Vagina (tissue), 2 donors: ENCODE data around the gene LRMDA. TPM values are rescaled to one million over a fixed set of nuclear protein-coding genes. Genes with fewer than 3 reads are reported as not detected.

ENCODE experiments used
- DNase-seq, 2 donors: peaks; one replicate each; pipeline ENCODE4 v3.0.0-alpha.2; 2017; ENCODE audit errors: extremely low spot score in 2 of 2
- H3K27ac ChIP-seq: fragments of 200-600 bp; sonication (generic); one replicate; pipeline ENCODE4 v1.5.1; 2019
- H3K27me3 ChIP-seq: fragments of 200-600 bp; sonication (generic); one replicate; pipeline ENCODE4 v1.5.1; 2019
- H3K36me3 ChIP-seq, 2 donors: fragments of 200-600 bp; sonication (generic); one replicate each; pipeline ENCODE4 v1.5.1; 2017 to 2019
- H3K4me1 ChIP-seq: fragments of 200-600 bp; sonication (generic); one replicate; pipeline ENCODE4 v1.5.1; 2019
- H3K4me3 ChIP-seq, 2 donors: fragments of 200-600 bp; sonication (generic); 1 replicate in 1 of 2; 2 replicates in 1 of 2; pipeline ENCODE4 v1.5.1; 2016 to 2019
- H3K9me3 ChIP-seq: fragments of 200-600 bp; sonication (generic); one replicate; pipeline ENCODE4 v1.5.1; 2019
- POLR2A ChIP-seq, 2 donors: fragments of 450-650 bp; IDR thresholded peaks; one replicate each; pipeline ENCODE4 v1.6.1; 2017; ENCODE audit warnings: antibody characterized with exemption in 2 of 2, mild to moderate bottlenecking in 2 of 2, moderate library complexity in 2 of 2
- POLR2AphosphoS5 ChIP-seq, 2 donors: sonication (generic); formaldehyde crosslinking; IDR thresholded peaks; one replicate each; pipeline ENCODE4 v1.9.0; 2017; ENCODE audit warnings: antibody characterized with exemption in 2 of 2, mild to moderate bottlenecking in 2 of 2, low read depth in 1 of 2; ENCODE audit not compliant: insufficient read depth in 1 of 2
- intact Hi-C: fragments of 100-400 bp; cut with DNase I; formaldehyde crosslinking; loops from one replicate; pipeline ENCODE4 v1.15.1; 2023
- total RNA-seq: library from RNA; depleted of rRNA; stranded (reverse); fragments of >200 nt; gene quantifications from one replicate; pipeline ENCODE4 v1.2.3, GENCODE V29; 2016
- TF ChIP-seq, protein P1 (sequence below), 3 experiments: fragments of 450-650 bp in 2 of 3; fragments of 200-600 bp in 1 of 3; sonication (generic) in 1 of 3; IDR thresholded peaks; one replicate each; pipeline ENCODE4 v1.5.1; 2017 to 2019; ENCODE audit warnings: antibody characterized with exemption in 3 of 3, mild to moderate bottlenecking in 2 of 3, moderate library complexity in 2 of 3

The LRMDA gene
- total RNA-seq, 1 donor from 2014 or later, result 22.6 TPM

DNA sequence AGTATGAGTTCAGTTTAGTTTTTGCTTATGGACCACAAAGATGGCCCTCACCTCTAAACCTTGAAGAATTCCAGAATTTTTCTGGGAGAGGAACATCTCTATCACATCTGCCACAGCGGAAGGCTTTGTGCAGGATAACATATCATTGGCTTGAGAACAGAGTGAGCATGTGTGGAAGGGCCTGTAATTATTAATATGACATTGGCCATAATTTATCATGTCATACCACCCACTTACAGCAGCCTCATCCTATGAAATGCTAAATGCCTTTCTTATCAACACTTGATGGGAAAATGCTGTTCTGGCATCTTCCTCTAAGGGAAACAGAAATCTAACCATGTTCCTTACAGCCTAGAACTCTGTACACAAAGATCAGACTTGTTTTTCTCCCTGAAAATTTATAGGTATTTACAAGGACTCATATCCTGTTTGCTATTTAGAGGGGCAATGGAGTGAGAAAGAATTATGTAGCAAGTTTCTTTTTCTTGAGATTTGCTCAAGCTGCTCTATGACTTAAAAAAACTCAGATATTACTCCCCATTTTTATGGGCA lies 817.3 kb downstream of the LRMDA start:
- H3K4me1 ChIP-seq, result no peaks in the 10 kb centered on the region
- intact Hi-C loops, result no loop called here
- H3K27ac ChIP-seq, result no peak overlapping the region
- DNase-seq, result no peak
- no peaks in the 10 kb centered on the region for H3K36me3 ChIP-seq
- no peaks in the 10 kb centered on the region for H3K9me3 ChIP-seq
- TF ChIP-seq POLR2AphosphoS5 (IDR thresholded peaks at IDR 0.05; ENCODE audit: insufficient read depth in 1 of 2, low read depth in 1 of 2) (peak in 1 of 2 donors; percentile 10), POLR2A (IDR thresholded peaks at IDR 0.05) (no peak)
- TF ChIP-seq, protein P1, sequence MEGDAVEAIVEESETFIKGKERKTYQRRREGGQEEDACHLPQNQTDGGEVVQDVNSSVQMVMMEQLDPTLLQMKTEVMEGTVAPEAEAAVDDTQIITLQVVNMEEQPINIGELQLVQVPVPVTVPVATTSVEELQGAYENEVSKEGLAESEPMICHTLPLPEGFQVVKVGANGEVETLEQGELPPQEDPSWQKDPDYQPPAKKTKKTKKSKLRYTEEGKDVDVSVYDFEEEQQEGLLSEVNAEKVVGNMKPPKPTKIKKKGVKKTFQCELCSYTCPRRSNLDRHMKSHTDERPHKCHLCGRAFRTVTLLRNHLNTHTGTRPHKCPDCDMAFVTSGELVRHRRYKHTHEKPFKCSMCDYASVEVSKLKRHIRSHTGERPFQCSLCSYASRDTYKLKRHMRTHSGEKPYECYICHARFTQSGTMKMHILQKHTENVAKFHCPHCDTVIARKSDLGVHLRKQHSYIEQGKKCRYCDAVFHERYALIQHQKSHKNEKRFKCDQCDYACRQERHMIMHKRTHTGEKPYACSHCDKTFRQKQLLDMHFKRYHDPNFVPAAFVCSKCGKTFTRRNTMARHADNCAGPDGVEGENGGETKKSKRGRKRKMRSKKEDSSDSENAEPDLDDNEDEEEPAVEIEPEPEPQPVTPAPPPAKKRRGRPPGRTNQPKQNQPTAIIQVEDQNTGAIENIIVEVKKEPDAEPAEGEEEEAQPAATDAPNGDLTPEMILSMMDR (IDR thresholded peaks at IDR 0.05), result no peak
- H3K4me3 ChIP-seq, result no peak overlapping the region
- no peaks in the 10 kb centered on the region for H3K27me3 ChIP-seq

DNA sequence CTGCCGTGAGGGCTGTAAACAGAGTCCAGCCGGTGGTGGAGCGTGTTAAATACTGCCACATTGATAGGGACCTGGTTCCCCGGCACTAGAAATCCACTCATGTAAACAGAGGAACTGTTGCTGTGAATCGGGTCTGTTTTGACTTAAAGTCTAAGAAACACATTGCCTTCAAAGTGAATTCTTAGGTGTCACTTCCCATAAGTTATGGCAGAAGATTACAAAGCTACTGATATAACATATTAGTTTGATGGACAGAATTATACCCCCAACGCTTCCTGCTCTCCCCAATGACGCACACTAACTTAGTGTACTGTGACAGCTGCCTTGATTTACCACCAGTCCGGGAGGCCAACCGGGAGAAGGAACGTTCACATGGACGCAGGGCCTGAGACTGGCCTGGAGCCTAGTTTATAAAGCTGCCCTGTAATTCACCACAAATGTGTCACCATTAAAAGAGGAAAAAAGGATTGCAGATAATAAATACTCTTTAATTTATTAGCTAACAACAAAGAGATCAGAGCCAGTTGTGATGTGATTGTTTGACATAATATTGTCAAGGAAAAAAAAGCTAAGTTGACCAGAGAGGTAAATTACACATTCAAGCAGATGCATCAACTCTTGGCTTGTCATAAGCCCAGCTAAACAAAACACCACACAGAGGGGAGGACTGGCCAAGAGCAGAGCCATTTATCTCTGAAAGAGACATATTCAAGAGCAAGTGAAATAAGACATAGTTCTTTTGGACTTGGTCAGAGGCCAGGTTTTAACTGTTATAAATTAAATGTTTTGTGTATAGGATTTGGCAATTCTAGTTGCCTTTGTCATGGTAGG lies 820.6 kb downstream of the LRMDA start:
- no peaks in the 10 kb centered on the region for H3K36me3 ChIP-seq
- intact Hi-C loops, result no loop called here
- no peak overlapping the region for H3K4me3 ChIP-seq
- DNase-seq, result peak in 1 of 2 donors; percentile 96
- no peak for TF ChIP-seq POLR2A (IDR thresholded peaks at IDR 0.05)
- peak; percentile 65 to 79 for TF ChIP-seq POLR2AphosphoS5 (IDR thresholded peaks at IDR 0.05; ENCODE audit: insufficient read depth in 1 of 2, low read depth in 1 of 2)
- TF ChIP-seq, protein P1 (IDR thresholded peaks at IDR 0.05), result no peak
- peak overlapping the region; percentile 50 for H3K27ac ChIP-seq
- no peaks in the 10 kb centered on the region for H3K4me1 ChIP-seq
- H3K27me3 ChIP-seq, result no peaks in the 10 kb centered on the region
- H3K9me3 ChIP-seq, result no peaks in the 10 kb centered on the region

DNA sequence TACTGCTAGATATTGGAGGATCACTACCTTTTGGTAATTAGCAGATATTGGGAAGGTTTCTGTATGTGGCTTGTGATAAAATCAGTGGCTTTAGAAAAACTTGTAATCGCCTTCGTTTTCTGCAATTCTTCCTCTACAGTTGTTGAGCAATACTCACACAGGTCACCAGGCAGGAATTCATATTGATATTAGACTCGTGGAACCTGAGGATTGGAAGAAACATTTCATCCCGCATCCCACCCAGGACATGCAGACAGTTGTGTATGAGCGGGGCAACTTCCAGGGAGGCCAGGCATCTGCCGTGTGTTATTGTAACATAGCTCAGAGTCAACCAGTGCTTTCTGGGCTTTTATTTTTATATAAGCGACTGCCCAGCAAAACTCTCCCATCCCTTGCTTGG lies 821.3 kb downstream of the LRMDA start:
- intact Hi-C loops, result no loop called here
- H3K27ac ChIP-seq, result peak overlapping the region; percentile 6

DNA sequence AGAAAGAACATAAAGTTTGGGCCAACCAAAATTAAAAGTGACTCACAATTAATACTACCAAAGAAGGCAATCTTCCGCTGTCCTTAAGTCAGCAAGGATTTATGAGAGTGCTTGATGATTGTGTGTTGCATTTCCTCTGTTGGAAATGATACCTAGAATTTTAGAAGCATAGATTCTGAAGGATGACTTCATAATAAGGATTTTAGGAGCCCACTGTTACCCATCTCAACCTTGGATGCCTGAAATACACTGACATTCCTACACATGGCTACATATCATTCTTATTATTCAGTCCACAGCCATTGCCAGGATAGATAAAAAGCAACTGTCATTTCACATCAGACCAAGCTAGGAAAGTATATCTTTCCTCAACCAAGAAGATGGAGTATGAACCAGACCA lies 823.8 kb downstream of the LRMDA start:
- no peak overlapping the region for H3K4me3 ChIP-seq
- TF ChIP-seq POLR2A (IDR thresholded peaks at IDR 0.05) (no peak), POLR2AphosphoS5 (IDR thresholded peaks at IDR 0.05; ENCODE audit: insufficient read depth in 1 of 2, low read depth in 1 of 2) (no peak)
- TF ChIP-seq, protein P1 (IDR thresholded peaks at IDR 0.05), result no peak
- DNase-seq, result no peak
- no peak overlapping the region for H3K27ac ChIP-seq
- no peaks in the 10 kb centered on the region for H3K4me1 ChIP-seq
- no peaks in the 10 kb centered on the region for H3K36me3 ChIP-seq
- no peaks in the 10 kb centered on the region for H3K27me3 ChIP-seq
- intact Hi-C loops, result no loop called here
- H3K9me3 ChIP-seq, result peaks cover 3% of the 10 kb centered on the region

More for the DNA sequence above, 821.3 kb downstream of the LRMDA start:
- no peak overlapping the region for H3K4me3 ChIP-seq
- no peak for DNase-seq
- TF ChIP-seq POLR2AphosphoS5 (IDR thresholded peaks at IDR 0.05; ENCODE audit: insufficient read depth in 1 of 2, low read depth in 1 of 2) (no peak), POLR2A (IDR thresholded peaks at IDR 0.05) (no peak)
- TF ChIP-seq, protein P1 (IDR thresholded peaks at IDR 0.05), result no peak
- no peaks in the 10 kb centered on the region for H3K4me1 ChIP-seq
- no peaks in the 10 kb centered on the region for H3K36me3 ChIP-seq
- no peaks in the 10 kb centered on the region for H3K27me3 ChIP-seq
- no peaks in the 10 kb centered on the region for H3K9me3 ChIP-seq

DNA sequence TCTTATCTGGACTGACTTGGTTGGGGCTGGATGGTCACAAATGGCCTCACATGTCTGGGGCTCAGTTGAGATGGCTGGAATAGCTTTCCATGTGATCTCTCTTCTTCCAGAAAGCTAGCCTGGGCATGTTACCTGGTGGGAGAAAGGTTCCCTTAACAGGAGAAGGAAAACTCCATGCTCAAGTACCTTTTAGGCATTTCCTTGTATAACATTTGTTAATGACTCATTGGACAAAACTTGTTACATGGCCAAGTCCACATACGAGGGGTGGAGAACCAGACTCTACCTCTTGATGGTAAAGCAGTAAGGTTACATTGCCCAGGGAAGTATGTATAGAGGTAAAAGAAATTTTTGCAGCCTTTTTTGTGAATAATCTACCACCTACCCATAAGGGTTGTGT lies 826.4 kb downstream of the LRMDA start:
- Histone ChIP-seq H3K36me3 (no peaks in the 10 kb centered on the region), H3K9me3 (peaks cover 10% of the 10 kb centered on the region), H3K27ac (no peak overlapping the region), H3K4me3 (no peak overlapping the region), H3K27me3 (no peaks in the 10 kb centered on the region), H3K4me1 (no peaks in the 10 kb centered on the region)
- DNase-seq, result no peak
- intact Hi-C loops, result no loop called here
- TF ChIP-seq, protein P1 (IDR thresholded peaks at IDR 0.05), result no peak
- TF ChIP-seq POLR2AphosphoS5 (IDR thresholded peaks at IDR 0.05; ENCODE audit: insufficient read depth in 1 of 2, low read depth in 1 of 2), result no peak
- TF ChIP-seq POLR2A (IDR thresholded peaks at IDR 0.05), result no peak
